GM12873 (cell line): ENCODE results near the gene ZWILCH.

Experiments used
- TF ChIP-seq, protein P1 (sequence below): IDR thresholded peaks from 2 replicates; pipeline ENCODE4 v1.5.1; 2012; ENCODE audit warnings: low read depth, mild to moderate bottlenecking, moderate library complexity, low read length, control low read depth; ENCODE audit not compliant: insufficient read depth; ENCODE audit errors: missing control alignments

Gene ZWILCH

GRCh38 chr15:66474963-66475362, 30.2 kb upstream of the ZWILCH start:
- TF ChIP-seq, protein P1, sequence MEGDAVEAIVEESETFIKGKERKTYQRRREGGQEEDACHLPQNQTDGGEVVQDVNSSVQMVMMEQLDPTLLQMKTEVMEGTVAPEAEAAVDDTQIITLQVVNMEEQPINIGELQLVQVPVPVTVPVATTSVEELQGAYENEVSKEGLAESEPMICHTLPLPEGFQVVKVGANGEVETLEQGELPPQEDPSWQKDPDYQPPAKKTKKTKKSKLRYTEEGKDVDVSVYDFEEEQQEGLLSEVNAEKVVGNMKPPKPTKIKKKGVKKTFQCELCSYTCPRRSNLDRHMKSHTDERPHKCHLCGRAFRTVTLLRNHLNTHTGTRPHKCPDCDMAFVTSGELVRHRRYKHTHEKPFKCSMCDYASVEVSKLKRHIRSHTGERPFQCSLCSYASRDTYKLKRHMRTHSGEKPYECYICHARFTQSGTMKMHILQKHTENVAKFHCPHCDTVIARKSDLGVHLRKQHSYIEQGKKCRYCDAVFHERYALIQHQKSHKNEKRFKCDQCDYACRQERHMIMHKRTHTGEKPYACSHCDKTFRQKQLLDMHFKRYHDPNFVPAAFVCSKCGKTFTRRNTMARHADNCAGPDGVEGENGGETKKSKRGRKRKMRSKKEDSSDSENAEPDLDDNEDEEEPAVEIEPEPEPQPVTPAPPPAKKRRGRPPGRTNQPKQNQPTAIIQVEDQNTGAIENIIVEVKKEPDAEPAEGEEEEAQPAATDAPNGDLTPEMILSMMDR = no peak

DNA sequence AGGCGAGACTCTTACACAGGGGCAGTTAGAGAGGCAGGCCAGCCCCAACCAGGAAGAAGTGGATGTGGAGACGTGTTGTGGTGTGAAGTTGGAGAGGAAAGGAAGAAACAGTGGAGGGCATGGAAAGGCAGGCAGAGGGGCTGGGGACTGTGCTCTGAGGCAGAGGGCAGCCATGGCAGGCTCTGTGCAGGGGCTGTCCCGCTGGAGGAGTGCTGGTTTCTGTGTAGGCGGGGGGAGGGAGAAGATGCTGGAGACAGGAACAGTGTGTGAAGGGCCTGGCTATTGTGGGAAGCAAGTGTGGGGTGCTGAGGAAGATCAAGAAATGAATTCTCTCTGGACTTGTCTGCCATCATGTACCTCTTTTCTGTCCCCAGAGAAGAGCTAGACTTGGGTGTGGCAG, 28.6 kb upstream of the ZWILCH start:
- TF ChIP-seq, protein P1 = no peak

- TF ChIP-seq, protein P1 = no peak
These were observed 28.1 kb upstream of the ZWILCH start for GRCh38 chr15:66477011-66477410.

- TF ChIP-seq, protein P1 = no peak
These were observed 24.9 kb upstream of the ZWILCH start for GRCh38 chr15:66480267-66480666.

DNA sequence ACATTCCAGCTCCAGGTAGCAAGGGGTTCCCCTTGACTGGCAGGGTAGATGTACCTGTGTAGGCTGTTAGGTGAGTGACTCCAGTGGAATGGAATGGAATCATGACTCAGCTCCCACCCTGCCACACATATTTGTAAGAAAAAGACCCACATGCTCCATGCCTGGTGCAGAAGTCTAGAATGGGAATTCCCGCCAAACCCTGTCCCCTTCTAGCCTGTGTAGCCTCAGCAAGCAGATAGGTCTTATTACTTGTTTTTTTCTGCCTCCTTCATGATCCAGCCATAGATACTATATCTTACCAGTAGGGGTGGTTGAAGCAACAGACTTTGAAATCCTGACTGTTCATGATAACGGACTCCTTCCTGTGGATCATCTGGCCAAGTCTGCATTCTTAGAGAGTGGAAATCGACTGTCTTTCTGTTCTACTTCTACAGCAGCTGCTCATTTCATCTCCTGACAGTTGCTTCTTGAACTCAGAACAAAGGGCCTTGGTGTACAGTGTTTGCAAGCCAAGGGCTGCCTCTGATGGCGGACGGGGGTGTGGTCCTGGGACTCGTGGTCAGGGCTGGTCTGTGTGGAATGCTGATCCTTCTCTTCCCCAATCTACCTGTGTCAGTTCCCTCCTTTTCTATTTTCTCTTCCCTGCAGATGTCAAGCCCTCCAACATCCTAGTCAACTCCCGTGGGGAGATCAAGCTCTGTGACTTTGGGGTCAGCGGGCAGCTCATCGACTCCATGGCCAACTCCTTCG, 23.8 kb upstream of the ZWILCH start:
- TF ChIP-seq, protein P1 = no peak

DNA sequence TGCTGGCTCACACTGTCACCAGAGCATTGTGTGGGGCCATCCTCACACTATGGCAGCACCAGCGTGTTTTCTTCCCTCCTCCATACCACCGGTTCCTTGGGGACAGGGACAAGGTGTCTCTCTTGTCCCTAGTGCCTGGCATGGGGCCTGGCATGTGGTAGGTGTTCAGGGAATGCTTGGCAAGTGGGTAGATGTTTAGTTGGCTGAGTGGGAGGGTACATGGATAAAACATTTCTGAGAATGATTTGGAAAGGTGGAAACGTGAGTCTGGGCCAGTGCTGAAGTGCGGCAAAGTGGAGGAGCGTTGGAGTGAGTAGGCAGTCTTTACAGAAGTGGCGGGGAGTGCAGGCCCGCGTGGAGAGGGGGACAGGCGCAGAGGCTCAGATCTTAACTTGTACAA, 22.6 kb upstream of the ZWILCH start:
- TF ChIP-seq, protein P1 = no peak

- TF ChIP-seq, protein P1 = no peak
These were observed 22.0 kb upstream of the ZWILCH start for GRCh38 chr15:66483131-66483566.
